B cell (primary cell): Measurements from ENCODE around the gene NET1. TPM values are rescaled to one million over a fixed set of nuclear protein-coding genes. Genes with fewer than 3 reads are reported as not detected.

Experiments
- ATAC-seq: fragments of 200-7000 bp; cut with Tn5 transposase; one replicate; pipeline ENCODE4 v1.10.0; 2021; ENCODE audit warnings: low read depth, mild to moderate bottlenecking, moderate number of reproducible peaks, moderate library complexity
- CTCF ChIA-PET: fragments of 350-600 bp; sonication (Branson Sonifier 250); formaldehyde crosslinking; loops from one replicate; lab custom pipeline; 2021; ENCODE audit warnings: antibody characterized with exemption, inconsistent platforms; lab: Charles Lee
- POLR2A ChIA-PET: fragments of 350-600 bp; sonication (Branson Sonifier 250); formaldehyde crosslinking; loops from one replicate; lab custom pipeline; 2021; ENCODE audit warnings: antibody characterized with exemption; lab: Charles Lee
- DNase-seq: peaks from one replicate; pipeline ENCODE4 v3.0.0; 2013
- H2AFZ ChIP-seq: 2 replicates; pipeline ENCODE4 v1.6.1; 2012; ENCODE audit warnings: mild to moderate bottlenecking, low read depth, low read length; ENCODE audit not compliant: insufficient read depth, poor library complexity, severe bottlenecking
- H3K27ac ChIP-seq, 2 donors: 1 replicate in 1 of 2; 2 replicates in 1 of 2; pipeline ENCODE4 v1.5.1; 2012 to 2013; ENCODE audit warnings: low read length in 2 of 2, mild to moderate bottlenecking in 2 of 2, moderate library complexity in 1 of 2
- H3K27me3 ChIP-seq, 4 experiments: fragments of 200-600 bp in 1 of 4; sonication (generic) in 1 of 4; replicated peaks in 1 of 4; 1 replicate in 2 of 4; 2 replicates in 2 of 4; pipeline versions ENCODE4 v1.6.1 to v1.7.0; 2013 to 2016; ENCODE audit warnings: low read length in 3 of 4, mild to moderate bottlenecking in 2 of 4, mixed read lengths in 1 of 4, moderate library complexity in 1 of 4; ENCODE audit not compliant: insufficient read depth in 4 of 4, control insufficient read depth in 3 of 4; ENCODE audit errors: control extremely low read depth in 1 of 4
- H3K36me3 ChIP-seq, 2 experiments: replicated peaks in 1 of 2; 1 replicate in 1 of 2; 2 replicates in 1 of 2; pipeline versions ENCODE4 v1.6.1 to v1.7.1; 2013; ENCODE audit warnings: low read length in 1 of 2; ENCODE audit not compliant: insufficient read depth in 2 of 2, control insufficient read depth in 1 of 2; ENCODE audit errors: control extremely low read depth in 1 of 2, extremely low read depth in 1 of 2
- H3K4me1 ChIP-seq, 2 donors: fragments of 200-600 bp in 1 of 2; sonication (generic) in 1 of 2; 1 replicate in 1 of 2; 2 replicates in 1 of 2; pipeline versions ENCODE4 v1.5.1 to v1.6.1; 2013 to 2017; ENCODE audit warnings: low read length in 2 of 2; ENCODE audit not compliant: control insufficient read depth in 2 of 2, insufficient read depth in 2 of 2
- H3K4me2 ChIP-seq: replicated peaks from 2 replicates; pipeline ENCODE3; 2012; ENCODE audit warnings: mild to moderate bottlenecking, low read depth, low read length; ENCODE audit not compliant: poor library complexity, severe bottlenecking
- H3K4me3 ChIP-seq, 5 experiments: fragments of 200-600 bp in 1 of 5; sonication (generic) in 1 of 5; 1 replicate in 3 of 5; 2 replicates in 2 of 5; pipeline versions ENCODE4 v1.5.1 to v1.7.0; 2011 to 2016; ENCODE audit warnings: low read length in 4 of 5, mild to moderate bottlenecking in 4 of 5, low read depth in 2 of 5, control low read depth in 1 of 5, moderate library complexity in 1 of 5; ENCODE audit not compliant: insufficient read depth in 1 of 5; ENCODE audit errors: control extremely low read depth in 1 of 5, extremely low read depth in 1 of 5
- H3K79me2 ChIP-seq: fragments of 200-600 bp; sonication (generic); one replicate; pipeline ENCODE4 v1.6.0; 2016; ENCODE audit warnings: low read length; ENCODE audit not compliant: control insufficient read depth, insufficient read depth
- H3K9ac ChIP-seq: fragments of 200-600 bp; sonication (generic); 2 replicates; pipeline ENCODE4 v1.6.1; 2017; ENCODE audit warnings: mild to moderate bottlenecking, low read length, moderate library complexity
- H3K9me3 ChIP-seq, 3 donors: one replicate each; pipeline versions ENCODE4 v1.6.1 to v1.7.1; 2013; ENCODE audit warnings: low read length in 2 of 3; ENCODE audit not compliant: control insufficient read depth in 2 of 3, insufficient read depth in 1 of 3; ENCODE audit errors: control extremely low read depth in 1 of 3
- H4K20me1 ChIP-seq: 2 replicates; pipeline ENCODE4 v1.6.0; 2012; ENCODE audit warnings: mild to moderate bottlenecking, low read length; ENCODE audit not compliant: insufficient read depth, control insufficient read depth, poor library complexity, severe bottlenecking
- H3K27ac Mint-ChIP-seq: one replicate; pipeline ENCODE4 v1.8.0; 2021; ENCODE audit warnings: mixed read lengths
- H3K27me3 Mint-ChIP-seq: one replicate; pipeline ENCODE4 v1.8.0; 2021; ENCODE audit warnings: mixed read lengths
- H3K4me1 Mint-ChIP-seq: one replicate; pipeline ENCODE4 v1.8.0; 2021; ENCODE audit warnings: mixed read lengths
- H3K4me3 Mint-ChIP-seq: one replicate; pipeline ENCODE4 v1.8.0; 2021; ENCODE audit warnings: mixed read lengths
- H3K9me3 Mint-ChIP-seq: one replicate; pipeline ENCODE4 v1.8.0; 2022; ENCODE audit warnings: mixed read lengths; ENCODE audit not compliant: insufficient read depth
- CTCF ChIP-seq: fragments of 200-600 bp; IDR thresholded peaks from one replicate; pipeline ENCODE4 v1.8.0; 2022; ENCODE audit warnings: antibody characterized with exemption, mild to moderate bottlenecking
- EZH2 ChIP-seq: IDR thresholded peaks from 2 replicates; pipeline ENCODE4 v1.6.1; 2012; ENCODE audit warnings: borderline replicate concordance, low read depth, mild to moderate bottlenecking, moderate library complexity, low read length; ENCODE audit not compliant: insufficient read depth, poor library complexity, severe bottlenecking
- WGBS: methylation state at CpG from one replicate; pipeline ENCODE4 v1.1.5; 2013; ENCODE audit warnings: missing lambda C conversion rate; ENCODE audit not compliant: insufficient coverage; 5-methylcytosine and 5-hydroxymethylcytosine counted together
- intact Hi-C: fragments of 100-400 bp; cut with micrococcal nuclease; formaldehyde crosslinking; loops from one replicate; pipeline ENCODE4 v1.10.0; 2022
- polyA plus RNA-seq: library from polyadenylated mRNA; depleted of rRNA; stranded (reverse); fragments of >200 nt; gene quantifications from 2 replicates; pipeline ENCODE4 v1.2.3, GENCODE V29; 2012
- total RNA-seq, 2 donors: library from RNA; stranded (reverse); fragments of 120-200 nt in 1 of 2; gene quantifications; 1 replicate in 1 of 2; 2 replicates in 1 of 2; pipeline versions ENCODE4 v1.2.3 to v1.2.4, GENCODE V29; 2013 to 2022

Gene NET1
- total and polyA plus RNA-seq, 2 donors (not counting 1 experiment from before 2014, with no cell fraction given) = 3.5 to 6.4 TPM

DNA sequence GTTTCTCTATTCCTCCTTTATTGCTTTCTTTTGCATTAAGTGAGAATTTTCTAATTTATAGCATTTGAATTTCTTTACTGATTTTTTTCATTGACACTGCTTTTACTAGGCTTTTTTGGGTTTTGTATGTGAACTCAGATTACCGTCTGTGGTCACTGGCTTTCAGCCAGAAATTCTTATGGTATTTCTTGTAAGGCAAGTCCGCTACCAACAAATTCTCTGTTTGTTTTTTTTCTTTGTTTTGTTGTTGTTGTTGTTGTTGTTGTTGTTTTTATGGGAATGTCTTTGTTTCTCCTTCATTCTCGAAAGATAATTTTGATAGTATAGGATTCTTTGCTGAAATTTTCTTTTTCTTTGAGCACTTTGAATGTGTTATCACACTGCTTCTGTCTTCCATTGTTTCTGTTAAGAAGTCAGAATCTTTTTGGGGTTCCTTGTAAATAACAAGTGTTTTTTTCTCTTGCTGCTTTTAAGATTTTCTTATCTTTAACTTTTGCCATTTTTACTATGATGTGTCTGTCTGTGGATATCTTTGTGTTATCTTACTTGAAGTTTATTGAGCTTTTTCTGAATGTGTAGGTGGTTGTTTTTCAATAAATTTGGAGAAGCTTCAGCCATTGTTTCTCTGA is 7.2 kb downstream of the NET1 start:
- intact Hi-C loops = no loop called here
- Histone ChIP-seq H3K9ac (no peak overlapping the region), H3K36me3 (no peaks in the 10 kb centered on the region), H3K9me3 (peaks cover 3 to 7% (median 4%) of the 10 kb centered on the region in 3 donors), H3K27me3 (no peaks in the 10 kb centered on the region), H3K4me3 (no peak overlapping the region), H3K4me1 (no peaks in the 10 kb centered on the region), H3K4me2 (no peak overlapping the region), H2AFZ (no peak overlapping the region), H3K79me2 (peaks cover 3% of the 10 kb centered on the region), H4K20me1 (no peaks in the 10 kb centered on the region), H3K27ac (no peak overlapping the region)
- CTCF ChIA-PET = no interaction called here
- Mint-ChIP-seq H3K27me3 (no peaks in the 10 kb centered on the region), H3K9me3 (peaks cover 6% of the 10 kb centered on the region), H3K27ac (no peak overlapping the region), H3K4me3 (no peak overlapping the region), H3K4me1 (no peaks in the 10 kb centered on the region)
- POLR2A ChIA-PET = no interaction called here
- no peak for ATAC-seq
- no peak for DNase-seq
- no peak for TF ChIP-seq EZH2
- TF ChIP-seq CTCF = no peak
- WGBS = 100% methylated on average over 2 of the region's 3 CpGs

GRCh38 chr10:5423771-5424170 is 11.4 kb downstream of the NET1 start:
- no peaks in the 10 kb centered on the region for H3K27me3 ChIP-seq
- DNase-seq (no peak), ATAC-seq (no peak)
- ChIA-PET POLR2A (no interaction called here), CTCF (interaction anchor here (1.0 to 1.8 kb wide), 3 partner anchors 10 to 23 kb away, joined by 3 to 6 read pairs (median 4); no protein-coding TSS in a partner anchor)
- no peak overlapping the region for H3K4me3 Mint-ChIP-seq
- no peaks in the 10 kb centered on the region for H3K9me3 Mint-ChIP-seq
- H3K79me2 ChIP-seq = peaks cover 3% of the 10 kb centered on the region
- no peaks in the 10 kb centered on the region for H3K4me1 ChIP-seq
- no peak overlapping the region for H3K4me2 ChIP-seq
- no peaks in the 10 kb centered on the region for H3K4me1 Mint-ChIP-seq
- no peak overlapping the region for H3K27ac Mint-ChIP-seq
- no peak overlapping the region for H2AFZ ChIP-seq
- H3K27me3 Mint-ChIP-seq = no peaks in the 10 kb centered on the region
- H3K27ac ChIP-seq = no peak overlapping the region
- H3K36me3 ChIP-seq = no peaks in the 10 kb centered on the region
- no peak overlapping the region for H3K4me3 ChIP-seq
- peaks cover 0 to 4% (median 0%) of the 10 kb centered on the region in 3 donors for H3K9me3 ChIP-seq
- intact Hi-C loops = no loop called here
- TF ChIP-seq EZH2 = no peak
- no peak for TF ChIP-seq CTCF
- H3K9ac ChIP-seq = no peak overlapping the region
- no peaks in the 10 kb centered on the region for H4K20me1 ChIP-seq
- no CpG with 5 or more reads among the region's 2 CpGs for WGBS
